Mononuclear cell (primary cell): Measurements from ENCODE around the gene HDAC8. TPM values are rescaled to one million over a fixed set of nuclear protein-coding genes. Genes with fewer than 3 reads are reported as not detected.

Experiments used
- H3K27me3 ChIP-seq: 2 replicates; pipeline ENCODE4 v1.6.0; 2011; ENCODE audit warnings: low read length, control low read depth; ENCODE audit not compliant: insufficient read depth
- H3K4me1 ChIP-seq: 2 replicates; pipeline ENCODE4 v1.5.1; 2011; ENCODE audit warnings: mild to moderate bottlenecking, low read length, control low read depth; ENCODE audit not compliant: insufficient read depth
- H3K4me3 ChIP-seq: 2 replicates; pipeline ENCODE4 v1.5.1; 2011; ENCODE audit warnings: mild to moderate bottlenecking, low read length, moderate library complexity
- H3K9me3 ChIP-seq: 2 replicates; pipeline ENCODE4 v1.5.1; 2011; ENCODE audit warnings: low read depth, mild to moderate bottlenecking, control low read depth, low read length
- total RNA-seq: library from RNA; depleted of rRNA; stranded (reverse); fragments of >200 nt; gene quantifications from one replicate; pipeline ENCODE4 v1.2.3, GENCODE V29; 2012

The HDAC8 gene
- total RNA-seq, 1 donor: 6.7 TPM

DNA sequence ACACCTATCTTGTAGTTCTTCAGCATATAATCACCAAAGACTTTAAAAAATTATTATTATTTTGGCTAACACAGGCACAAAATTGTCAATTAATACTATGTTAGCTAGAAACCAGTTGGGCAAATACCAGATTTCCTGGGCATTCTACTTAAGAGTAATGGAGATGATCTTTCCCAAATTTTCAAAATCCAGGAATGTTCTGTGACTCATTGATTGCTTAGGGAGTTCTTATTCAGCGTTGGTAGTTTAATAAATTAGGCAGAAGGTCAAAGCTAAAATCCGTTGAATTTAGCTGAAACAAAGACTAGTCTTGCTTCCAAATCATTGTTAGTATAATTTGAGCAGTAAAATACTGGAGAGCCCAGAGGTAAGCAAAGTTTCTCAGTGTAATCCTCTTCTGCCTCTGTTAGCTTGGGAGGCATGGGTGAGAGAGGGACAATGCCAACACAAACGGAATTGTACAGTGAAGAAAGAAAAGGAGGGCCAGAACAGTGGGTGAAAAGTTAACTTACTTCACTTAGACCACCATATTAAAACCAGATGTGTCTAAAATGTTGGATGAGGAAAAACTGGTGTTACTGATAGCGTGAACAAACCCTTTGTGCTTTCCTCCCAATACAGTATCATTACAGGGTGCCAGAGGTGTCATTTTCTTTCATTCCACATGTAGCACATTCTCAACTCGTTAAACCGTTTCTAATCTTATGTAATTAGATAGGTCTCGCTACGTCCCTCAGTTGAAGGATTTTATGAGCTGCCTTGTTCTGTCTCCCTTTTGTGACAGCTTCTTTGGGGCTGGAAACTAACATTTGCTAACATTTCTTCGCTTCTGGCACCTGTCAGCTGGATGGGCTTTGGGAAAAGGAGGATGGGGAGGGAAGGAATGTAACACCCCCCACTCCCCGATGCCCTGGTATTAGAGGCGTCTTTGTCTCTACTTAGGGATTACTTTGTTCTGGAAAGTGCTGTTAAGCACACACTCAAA lies 179.5 kb downstream of the HDAC8 start:
- no peaks in the 10 kb centered on the region for H3K9me3 ChIP-seq

GRCh38 chrX:72392042-72392441 lies 180.6 kb downstream of the HDAC8 start:
- Histone ChIP-seq H3K27me3 (no peaks in the 10 kb centered on the region), H3K9me3 (no peaks in the 10 kb centered on the region), H3K4me3 (no peak overlapping the region), H3K4me1 (peaks cover 6% of the 10 kb centered on the region)

More for the DNA sequence above, 179.5 kb downstream of the HDAC8 start:
- no peaks in the 10 kb centered on the region for H3K27me3 ChIP-seq
- no peak overlapping the region for H3K4me3 ChIP-seq
- peaks cover 6% of the 10 kb centered on the region for H3K4me1 ChIP-seq

DNA sequence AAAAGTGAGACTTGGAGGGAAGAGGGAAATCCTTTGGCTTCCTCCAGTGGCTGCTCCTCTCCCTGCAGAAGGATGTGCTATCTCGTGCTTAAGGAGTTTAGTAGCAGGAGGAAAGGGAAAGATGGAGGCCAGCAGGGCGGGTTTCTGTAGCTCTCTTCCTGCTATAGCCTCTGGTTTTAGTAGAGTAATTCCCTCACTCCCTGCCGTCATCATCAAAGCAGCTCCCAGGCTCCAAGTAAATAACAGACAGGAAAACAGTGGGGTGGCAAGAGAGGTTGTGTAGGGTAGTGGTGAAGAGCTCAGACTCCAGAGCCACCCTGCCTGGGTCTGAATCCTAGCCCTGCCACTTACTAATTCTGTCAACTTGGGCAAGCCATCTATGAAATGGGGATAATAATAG lies 185.4 kb downstream of the HDAC8 start:
- no peak overlapping the region for H3K4me3 ChIP-seq
- no peaks in the 10 kb centered on the region for H3K9me3 ChIP-seq
- peaks cover 6% of the 10 kb centered on the region for H3K4me1 ChIP-seq
- no peaks in the 10 kb centered on the region for H3K27me3 ChIP-seq

- no peaks in the 10 kb centered on the region for H3K27me3 ChIP-seq
- H3K9me3 ChIP-seq: no peaks in the 10 kb centered on the region
- H3K4me1 ChIP-seq: peaks cover 17% of the 10 kb centered on the region
- H3K4me3 ChIP-seq: no peak overlapping the region
Observed at GRCh38 chrX:72382202-72382595, 190.4 kb downstream of the HDAC8 start.

GRCh38 chrX:72381439-72382201 lies 191.0 kb downstream of the HDAC8 start:
- Histone ChIP-seq H3K4me1 (peaks cover 17% of the 10 kb centered on the region), H3K27me3 (no peaks in the 10 kb centered on the region), H3K9me3 (no peaks in the 10 kb centered on the region), H3K4me3 (no peak overlapping the region)

GRCh38 chrX:72376124-72376523 lies 196.5 kb downstream of the HDAC8 start:
- H3K27me3 ChIP-seq: no peaks in the 10 kb centered on the region
- no peaks in the 10 kb centered on the region for H3K9me3 ChIP-seq
- no peaks in the 10 kb centered on the region for H3K4me1 ChIP-seq

DNA sequence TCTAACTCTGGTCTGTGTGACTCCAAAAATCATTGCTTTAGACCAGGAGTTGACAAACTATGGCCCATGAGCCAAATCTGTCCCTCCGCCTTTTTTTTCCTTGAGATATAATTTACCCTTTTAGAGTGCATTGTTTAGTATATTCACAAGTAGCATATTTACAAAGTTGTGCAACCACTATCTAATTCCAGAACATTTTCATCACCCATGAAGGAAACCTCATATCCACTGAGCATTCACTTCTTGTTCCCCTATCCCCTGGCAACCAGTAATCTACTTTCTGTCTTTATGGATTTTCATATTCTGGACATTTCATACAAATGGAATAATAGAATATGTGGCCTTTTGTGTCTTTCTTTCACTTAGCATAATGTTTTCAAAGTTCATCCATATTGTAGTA lies 199.5 kb downstream of the HDAC8 start:
- Histone ChIP-seq H3K9me3 (no peaks in the 10 kb centered on the region), H3K4me3 (no peak overlapping the region), H3K4me1 (no peaks in the 10 kb centered on the region), H3K27me3 (no peaks in the 10 kb centered on the region)

More at GRCh38 chrX:72376124-72376523, 196.5 kb downstream of the HDAC8 start:
- H3K4me3 ChIP-seq: no peak overlapping the region

DNA sequence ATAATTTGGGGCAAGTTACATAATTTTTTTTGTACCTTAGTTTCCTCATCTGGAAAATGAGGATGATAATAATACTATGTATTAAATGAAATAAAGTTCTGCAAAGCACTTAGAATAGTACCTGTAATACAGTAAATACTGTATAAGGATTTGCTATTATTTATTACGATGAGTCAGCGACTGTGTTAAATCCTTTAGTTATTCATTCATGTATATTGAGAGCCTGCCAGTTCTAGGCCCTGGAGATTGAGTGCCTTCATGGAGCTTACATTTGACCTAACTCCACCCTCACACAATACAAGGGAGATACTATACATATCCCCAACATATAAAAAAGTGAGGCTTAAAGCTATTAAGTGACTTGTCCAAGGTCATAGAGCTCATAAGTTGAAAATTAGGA lies 199.9 kb downstream of the HDAC8 start:
- no peak overlapping the region for H3K4me3 ChIP-seq
- no peaks in the 10 kb centered on the region for H3K9me3 ChIP-seq
- H3K27me3 ChIP-seq: no peaks in the 10 kb centered on the region
- no peaks in the 10 kb centered on the region for H3K4me1 ChIP-seq

GRCh38 chrX:72371405-72371804 lies 201.2 kb downstream of the HDAC8 start:
- Histone ChIP-seq H3K9me3 (no peaks in the 10 kb centered on the region), H3K4me3 (no peak overlapping the region), H3K4me1 (no peaks in the 10 kb centered on the region), H3K27me3 (no peaks in the 10 kb centered on the region)

DNA sequence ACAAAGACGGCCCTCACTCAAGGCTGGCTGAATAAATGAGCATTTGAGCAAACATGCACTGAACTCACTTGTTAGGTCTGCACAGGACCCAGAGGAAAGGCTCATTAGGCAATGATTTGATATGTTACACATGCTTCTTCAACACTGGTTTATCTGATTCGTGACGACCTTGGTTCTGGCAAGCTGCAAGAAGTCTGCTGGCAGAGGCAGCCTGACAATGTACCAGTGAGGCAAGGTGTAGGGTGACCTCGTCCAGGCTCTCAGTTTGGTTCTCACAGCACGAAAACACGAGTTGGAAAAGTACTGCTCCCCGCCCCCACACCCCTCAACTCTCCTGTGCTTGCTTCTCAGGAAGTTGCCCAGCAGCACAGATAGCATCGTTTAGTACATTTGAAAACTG lies 203.8 kb downstream of the HDAC8 start:
- H3K9me3 ChIP-seq: no peaks in the 10 kb centered on the region
- no peak overlapping the region for H3K4me3 ChIP-seq
- H3K4me1 ChIP-seq: no peaks in the 10 kb centered on the region
- H3K27me3 ChIP-seq: no peaks in the 10 kb centered on the region

DNA sequence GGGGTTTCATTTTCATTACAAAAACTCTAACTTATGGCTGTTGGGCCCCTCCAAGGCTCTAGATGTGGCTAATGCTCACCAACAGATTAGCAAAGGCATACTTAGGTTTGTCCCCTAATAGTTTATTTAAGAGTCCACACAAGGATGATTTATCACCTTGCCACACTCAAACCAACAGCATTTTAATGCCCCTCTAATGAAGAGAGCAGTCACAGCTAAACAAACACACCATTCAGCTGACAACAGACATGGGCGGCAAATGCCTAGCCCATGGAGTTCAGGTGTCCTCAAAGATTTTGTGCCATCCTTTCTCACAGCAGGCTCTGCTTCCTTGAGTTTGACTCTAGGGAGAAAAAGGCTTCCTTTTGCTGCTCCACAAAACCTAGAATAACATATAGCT lies 205.1 kb downstream of the HDAC8 start:
- H3K9me3 ChIP-seq: no peaks in the 10 kb centered on the region
- H3K27me3 ChIP-seq: no peaks in the 10 kb centered on the region
- no peaks in the 10 kb centered on the region for H3K4me1 ChIP-seq
- H3K4me3 ChIP-seq: no peak overlapping the region

DNA sequence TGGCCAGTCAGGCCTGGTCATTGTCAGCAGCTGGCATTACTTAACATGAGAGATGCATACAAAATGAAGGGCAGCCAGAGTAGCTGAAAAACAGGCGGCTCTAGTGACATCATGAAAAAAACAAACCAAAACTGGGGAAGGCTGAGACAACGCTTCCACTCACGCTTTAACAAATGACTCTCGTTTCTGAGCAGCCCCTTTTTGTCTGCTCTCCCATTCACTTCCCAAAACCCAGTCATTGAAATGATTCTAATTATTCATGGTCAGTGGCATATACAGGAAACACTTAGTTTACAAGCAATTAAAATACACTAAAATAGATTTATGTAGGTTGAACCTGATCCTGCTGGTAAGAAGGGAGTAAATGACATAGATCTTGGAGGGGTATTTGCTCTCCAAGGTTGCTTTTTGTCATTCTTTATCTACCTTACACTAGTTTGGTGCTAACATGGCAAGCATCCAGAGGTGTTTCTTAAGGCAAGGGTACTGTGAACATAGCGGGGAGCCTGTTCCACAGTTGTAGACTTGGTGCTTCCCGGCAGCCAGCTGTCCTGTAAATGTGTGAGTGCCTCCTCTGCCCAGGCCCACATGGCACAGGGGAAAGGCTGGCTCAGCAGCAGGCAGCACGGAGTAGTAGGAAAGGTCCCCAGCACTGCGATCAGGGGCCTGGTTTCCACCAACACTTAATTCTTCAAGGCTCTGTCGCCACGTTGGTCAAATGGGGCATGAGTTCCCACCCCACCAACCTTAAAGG lies 205.8 kb downstream of the HDAC8 start:
- H3K9me3 ChIP-seq: no peaks in the 10 kb centered on the region
- no peak overlapping the region for H3K4me3 ChIP-seq
- H3K27me3 ChIP-seq: no peaks in the 10 kb centered on the region
- H3K4me1 ChIP-seq: no peaks in the 10 kb centered on the region

GRCh38 chrX:72366178-72366577 lies 206.5 kb downstream of the HDAC8 start:
- Histone ChIP-seq H3K9me3 (no peaks in the 10 kb centered on the region), H3K4me1 (no peaks in the 10 kb centered on the region), H3K27me3 (no peaks in the 10 kb centered on the region), H3K4me3 (no peak overlapping the region)

DNA sequence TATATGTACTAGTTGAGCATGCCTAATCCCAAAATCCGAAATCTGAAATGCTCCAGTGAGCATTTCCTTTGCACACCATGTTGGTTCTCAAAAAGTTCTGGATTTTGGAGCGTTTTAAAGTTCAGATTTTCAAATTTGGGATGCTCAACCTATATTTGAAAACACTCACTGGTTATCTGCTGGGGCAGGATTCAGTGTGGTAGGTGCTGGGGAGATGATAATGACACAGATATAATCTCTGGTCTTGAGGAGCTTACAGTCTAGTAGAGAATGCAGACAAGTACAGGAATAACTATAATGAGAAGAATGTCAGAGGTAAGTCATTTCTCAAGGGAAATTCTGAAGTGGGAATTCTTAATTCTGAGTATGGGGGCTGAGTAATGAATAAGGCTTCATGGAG lies 207.5 kb downstream of the HDAC8 start:
- no peaks in the 10 kb centered on the region for H3K4me1 ChIP-seq
- no peak overlapping the region for H3K4me3 ChIP-seq
- no peaks in the 10 kb centered on the region for H3K27me3 ChIP-seq
- H3K9me3 ChIP-seq: no peaks in the 10 kb centered on the region

DNA sequence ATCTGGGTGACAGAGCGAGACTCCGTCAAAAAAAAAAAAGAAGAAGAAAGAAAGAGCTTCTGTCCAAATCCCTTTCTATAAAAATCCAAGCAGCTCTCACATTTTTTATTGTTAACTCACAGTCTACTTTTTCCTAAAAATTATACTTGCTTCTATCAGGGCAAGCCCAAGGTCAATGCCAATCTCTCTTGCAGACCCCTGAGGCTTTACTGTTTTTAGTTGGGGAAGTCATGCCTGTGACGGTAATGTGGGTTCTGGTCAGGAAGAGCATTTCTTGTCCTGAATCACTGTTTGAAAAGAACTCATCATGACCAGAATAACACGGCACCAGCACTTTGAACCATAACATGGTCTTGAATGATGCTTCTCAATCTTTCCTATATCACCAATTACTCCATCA lies 212.3 kb downstream of the HDAC8 start:
- no peaks in the 10 kb centered on the region for H3K4me1 ChIP-seq
- H3K4me3 ChIP-seq: no peak overlapping the region
- H3K27me3 ChIP-seq: no peaks in the 10 kb centered on the region
- H3K9me3 ChIP-seq: no peaks in the 10 kb centered on the region
